Endothelial cell of umbilical vein (primary cell): ENCODE measurements around the gene PLCH1. TPM values are rescaled to one million over a fixed set of nuclear protein-coding genes. Genes with fewer than 3 reads are reported as not detected.

Experiments used
- BruUV-seq: library from RNA; stranded (reverse); fragments of 400-500 nt; replicated peaks from 2 replicates; lab custom pipeline; 2021; lab: Mats Ljungman, UMichigan
- CTCF ChIA-PET: fragments of 300-600, 350-600 bp; sonication (Branson Sonifier 250); formaldehyde crosslinking; loops from one replicate; lab custom pipeline; 2021; ENCODE audit warnings: antibody characterized with exemption, inconsistent platforms; lab: Charles Lee
- POLR2A ChIA-PET: fragments of 300-600, 350-600 bp; sonication (Branson Sonifier 250); formaldehyde crosslinking; loops from one replicate; lab custom pipeline; 2021; ENCODE audit warnings: antibody characterized with exemption, inconsistent platforms; lab: Charles Lee
- DNase-seq: peaks from one replicate; pipeline ENCODE4 v3.0.0-alpha.2; 2011; ENCODE audit warnings: low read depth, low spot score
- FAIRE-seq: peaks from 2 replicates; lab custom pipeline; 2011; peaks lifted over from hg19 to GRCh38; lab: Jason Lieb, UNC
- H2AFZ ChIP-seq: 2 replicates; pipeline ENCODE4 v1.6.0; 2012; ENCODE audit warnings: low read depth, low read length, control low read depth, inconsistent platforms
- H3K27ac ChIP-seq: 2 replicates; pipeline ENCODE4 v1.5.1; 2011; ENCODE audit warnings: low read depth, mild to moderate bottlenecking, control low read depth, low read length, moderate library complexity; ENCODE audit not compliant: insufficient read depth
- H3K27me3 ChIP-seq, 2 experiments: 2 replicates each; pipeline versions ENCODE4 v1.6.0 to v1.6.1; 2011; ENCODE audit warnings: low read length in 2 of 2, mixed read lengths in 1 of 2; ENCODE audit not compliant: control insufficient read depth in 2 of 2, insufficient read depth in 2 of 2
- H3K36me3 ChIP-seq, 2 experiments: 2 replicates in 1 of 2; 3 replicates in 1 of 2; pipeline ENCODE4 v1.5.1; 2011; ENCODE audit warnings: low read length in 2 of 2, mild to moderate bottlenecking in 1 of 2, moderate library complexity in 1 of 2; ENCODE audit not compliant: control insufficient read depth in 2 of 2, insufficient read depth in 2 of 2; ENCODE audit errors: extremely low read depth in 1 of 2
- H3K4me1 ChIP-seq: 3 replicates; pipeline ENCODE4 v1.5.1; 2011; ENCODE audit warnings: mild to moderate bottlenecking, low read length; ENCODE audit not compliant: control insufficient read depth, insufficient read depth; ENCODE audit errors: extremely low read depth
- H3K4me2 ChIP-seq: 2 replicates; pipeline ENCODE4 v1.6.1; 2011; ENCODE audit warnings: low read length, control low read depth, mixed read lengths; ENCODE audit not compliant: insufficient read depth
- H3K4me3 ChIP-seq, 3 experiments: fragments of 200-600 bp in 1 of 3; sonication (generic), shearing (Covaris generic) in 1 of 3; replicated peaks in 1 of 3; 2 replicates each; pipeline ENCODE4 v1.5.1; 2011 to 2016; ENCODE audit warnings: control low read depth in 3 of 3, low read length in 3 of 3, mild to moderate bottlenecking in 2 of 3, inconsistent platforms in 1 of 3, low read depth in 1 of 3, moderate library complexity in 1 of 3; ENCODE audit not compliant: insufficient read depth in 1 of 3
- H3K79me2 ChIP-seq: 2 replicates; pipeline ENCODE4 v1.6.0; 2012; ENCODE audit warnings: low read length, inconsistent platforms; ENCODE audit not compliant: control insufficient read depth, insufficient read depth
- H3K9ac ChIP-seq: replicated peaks from 2 replicates; pipeline ENCODE3; 2011; ENCODE audit warnings: low read length, control low read depth; ENCODE audit not compliant: insufficient read depth; ENCODE audit errors: extremely low read depth
- H3K9me1 ChIP-seq: replicated peaks from 3 replicates; pipeline ENCODE4 v1.6.0; 2011; ENCODE audit warnings: mild to moderate bottlenecking, low read length; ENCODE audit not compliant: control insufficient read depth, insufficient read depth; ENCODE audit errors: extremely low read depth
- H3K9me3 ChIP-seq: replicated peaks from 2 replicates; pipeline ENCODE4 v1.5.1; 2012; ENCODE audit warnings: low read length, inconsistent platforms; ENCODE audit not compliant: control insufficient read depth, insufficient read depth
- H4K20me1 ChIP-seq: replicated peaks from 2 replicates; pipeline ENCODE3; 2011; ENCODE audit warnings: mild to moderate bottlenecking, low read length; ENCODE audit not compliant: control insufficient read depth, insufficient read depth; ENCODE audit errors: extremely low read depth
- EZH2 ChIP-seq: IDR thresholded peaks from 2 replicates; pipeline ENCODE4 v1.6.1; 2012; ENCODE audit warnings: borderline replicate concordance, low read depth, mild to moderate bottlenecking, moderate library complexity, low read length, inconsistent platforms; ENCODE audit not compliant: severe bottlenecking
- FOS ChIP-seq: IDR thresholded peaks from 2 replicates; pipeline ENCODE4 v1.6.1; 2011; ENCODE audit warnings: mild to moderate bottlenecking, low read length, moderate library complexity, borderline replicate concordance; ENCODE audit not compliant: insufficient read depth
- GATA2 ChIP-seq: IDR thresholded peaks from 2 replicates; pipeline ENCODE4 v1.7.0; 2011; ENCODE audit warnings: low read depth, mild to moderate bottlenecking, moderate library complexity, mixed read lengths, low read length; ENCODE audit not compliant: insufficient read length, insufficient read depth
- JUN ChIP-seq: IDR thresholded peaks from 2 replicates; pipeline ENCODE4 v1.6.1; 2011; ENCODE audit warnings: borderline replicate concordance, low read depth; ENCODE audit not compliant: insufficient read length, insufficient read depth
- MYC ChIP-seq: IDR thresholded peaks from one replicate; pipeline ENCODE4 v1.6.1; 2011; ENCODE audit warnings: mild to moderate bottlenecking, low read depth, low read length
- POLR2A ChIP-seq: IDR thresholded peaks from 2 replicates; pipeline ENCODE4 v1.6.1; 2012; ENCODE audit warnings: low read depth, mild to moderate bottlenecking, control low read depth, low read length
- POLR2AphosphoS5 ChIP-seq: IDR thresholded peaks from 2 replicates; pipeline ENCODE4 v1.6.1; 2012; ENCODE audit warnings: low read depth, mild to moderate bottlenecking, control low read depth, low read length, moderate library complexity; ENCODE audit not compliant: insufficient read depth
- dilution Hi-C: fragments of 300-500 bp; cut with MboI; formaldehyde crosslinking; loops from one replicate; pipeline ENCODE4 v1.15.0; 2019; ENCODE audit warnings: low sequenced_read_pairs; ENCODE audit not compliant: extremely low pct_ligation_motif_present
- intact Hi-C: fragments of 100-400 bp; cut with micrococcal nuclease; formaldehyde crosslinking; loops from one replicate; pipeline ENCODE4 v1.10.0; 2022
- polyA plus RNA-seq, 4 experiments: library from polyadenylated mRNA; depleted of rRNA in 3 of 4; stranded (reverse) in 3 of 4; unstranded in 1 of 4; fragments of >200 nt; gene quantifications; 2 replicates each; pipeline versions ENCODE4 v1.2.1 to v1.2.3, GENCODE V29; 2011 to 2012; ENCODE audit warnings: missing spikeins in 1 of 4
- total RNA-seq: library from RNA; stranded (reverse); gene quantifications from 2 replicates; pipeline ENCODE4 v1.2.3, GENCODE V29; 2021
- TF ChIP-seq, protein P1 (sequence below): IDR thresholded peaks from 2 replicates; pipeline ENCODE4 v1.6.1; 2011; ENCODE audit not compliant: insufficient read depth, insufficient read length

PLCH1 gene
- total and polyA plus RNA-seq, 2 donors (not counting 3 experiments of a cell fraction or from before 2014, with no cell fraction given): 0.03 TPM; not detected in 1

GRCh38 chr3:155661760-155662159, 83.1 kb downstream of the PLCH1 start:
- BruUV-seq: no TSS peak
- no peak for FAIRE-seq
- Histone ChIP-seq H4K20me1 (no peaks in the 10 kb centered on the region), H3K4me3 (no peak overlapping the region), H2AFZ (no peak overlapping the region), H3K9me1 (no peaks in the 10 kb centered on the region), H3K27ac (no peak overlapping the region), H3K36me3 (no peaks in the 10 kb centered on the region), H3K27me3 (no peaks in the 10 kb centered on the region), H3K79me2 (no peaks in the 10 kb centered on the region), H3K4me1 (no peaks in the 10 kb centered on the region), H3K4me2 (no peak overlapping the region), H3K9me3 (no peaks in the 10 kb centered on the region), H3K9ac (no peak overlapping the region)
- intact Hi-C loops: no loop called here
- dilution Hi-C loops: no loop called here
- POLR2A ChIA-PET: no interaction called here
- DNase-seq: no peak
- no peak for TF ChIP-seq POLR2A
- TF ChIP-seq MYC: no peak
- TF ChIP-seq, protein P1, sequence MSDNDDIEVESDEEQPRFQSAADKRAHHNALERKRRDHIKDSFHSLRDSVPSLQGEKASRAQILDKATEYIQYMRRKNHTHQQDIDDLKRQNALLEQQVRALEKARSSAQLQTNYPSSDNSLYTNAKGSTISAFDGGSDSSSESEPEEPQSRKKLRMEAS: no peak
- TF ChIP-seq EZH2: no peak
- no peak for TF ChIP-seq POLR2AphosphoS5
- no peak for TF ChIP-seq GATA2
- TF ChIP-seq JUN: no peak
- CTCF ChIA-PET: interaction anchor here (1.1 to 1.7 kb wide), 2 partner anchors 20 to 40 kb away, joined by 3 to 7 read pairs; no protein-coding TSS in a partner anchor

- POLR2A ChIA-PET: no interaction called here
- TF ChIP-seq MYC (no peak), FOS (no peak), JUN (no peak)
- TF ChIP-seq, protein P1: no peak
Observed at GRCh38 chr3:155661042-155661441, 83.8 kb downstream of the PLCH1 start.

More at GRCh38 chr3:155661042-155661441, 83.8 kb downstream of the PLCH1 start:
- no peak for DNase-seq
- CTCF ChIA-PET: interaction anchor here (1.7 kb wide), 1 partner anchor 41 kb away, joined by 7 read pairs; no protein-coding TSS in a partner anchor
- intact Hi-C loops (no loop called here), dilution Hi-C loops (no loop called here)
- no peaks in the 10 kb centered on the region for H3K27me3 ChIP-seq
- no peaks in the 10 kb centered on the region for H3K4me1 ChIP-seq
- no peaks in the 10 kb centered on the region for H3K36me3 ChIP-seq
- no peak overlapping the region for H3K4me3 ChIP-seq
- H3K4me2 ChIP-seq: no peak overlapping the region
- H3K9ac ChIP-seq: no peak overlapping the region
- H2AFZ ChIP-seq: no peak overlapping the region
- BruUV-seq: no TSS peak
- H3K79me2 ChIP-seq: no peaks in the 10 kb centered on the region
- no peak overlapping the region for H3K27ac ChIP-seq
- no peaks in the 10 kb centered on the region for H4K20me1 ChIP-seq
- H3K9me1 ChIP-seq: no peaks in the 10 kb centered on the region
- FAIRE-seq: no peak
- H3K9me3 ChIP-seq: no peaks in the 10 kb centered on the region
